Bronchial epithelial cell (primary cell): ENCODE results near the gene MACROD1. TPM values are rescaled to one million over a fixed set of nuclear protein-coding genes. Genes with fewer than 3 reads are reported as not detected.

ENCODE experiments used
- DNase-seq: peaks from one replicate; pipeline ENCODE4 v3.0.0-alpha.2; 2010; ENCODE audit warnings: low read depth
- FAIRE-seq: peaks from 2 replicates; lab custom pipeline; 2011; peaks lifted over from hg19 to GRCh38; lab: Jason Lieb, UNC
- H3K27me3 ChIP-seq: 2 replicates; pipeline ENCODE4 v1.5.1; 2011; ENCODE audit warnings: low read length; ENCODE audit not compliant: control insufficient read depth, insufficient read depth
- H3K36me3 ChIP-seq: 2 replicates; pipeline ENCODE4 v1.5.1; 2011; ENCODE audit warnings: low read length; ENCODE audit not compliant: control insufficient read depth, insufficient read depth
- H3K4me3 ChIP-seq: 2 replicates; pipeline ENCODE4 v1.5.1; 2011; ENCODE audit warnings: mild to moderate bottlenecking, low read depth, low read length, control low read depth
- total RNA-seq: library from RNA; depleted of rRNA; stranded (reverse); fragments of >200 nt; gene quantifications from 2 replicates; pipeline ENCODE4 v1.2.1, GENCODE V29; 2014
- TF ChIP-seq, protein P1 (sequence below): IDR thresholded peaks from 2 replicates; pipeline ENCODE4 v1.5.1; 2011; ENCODE audit warnings: mild to moderate bottlenecking, moderate library complexity, low read length, control low read depth, inconsistent platforms; ENCODE audit not compliant: insufficient read depth, severe bottlenecking

Gene MACROD1
- total RNA-seq, 1 donor from 2014 or later = 17.9 TPM

DNA sequence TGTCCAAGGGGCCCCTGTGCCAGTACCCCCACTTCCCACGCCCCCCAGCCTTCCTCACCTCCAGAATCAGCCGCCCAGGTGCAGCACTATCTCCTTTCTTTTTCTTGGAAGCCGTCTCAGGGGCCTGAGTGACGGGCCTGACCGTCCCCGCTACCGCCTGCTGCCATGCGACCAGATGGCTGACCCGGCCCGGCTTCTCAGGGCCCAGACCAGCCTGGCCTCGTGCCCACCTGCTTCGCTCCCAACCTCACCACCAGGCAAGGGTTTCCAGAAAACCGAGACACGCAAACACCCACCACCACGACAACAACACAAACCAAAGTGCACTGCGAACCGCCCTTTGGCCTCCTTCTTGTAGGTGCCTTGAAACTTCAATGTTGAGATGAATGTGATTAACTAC lies 39.1 kb downstream of the MACROD1 start:
- no peak for FAIRE-seq

DNA sequence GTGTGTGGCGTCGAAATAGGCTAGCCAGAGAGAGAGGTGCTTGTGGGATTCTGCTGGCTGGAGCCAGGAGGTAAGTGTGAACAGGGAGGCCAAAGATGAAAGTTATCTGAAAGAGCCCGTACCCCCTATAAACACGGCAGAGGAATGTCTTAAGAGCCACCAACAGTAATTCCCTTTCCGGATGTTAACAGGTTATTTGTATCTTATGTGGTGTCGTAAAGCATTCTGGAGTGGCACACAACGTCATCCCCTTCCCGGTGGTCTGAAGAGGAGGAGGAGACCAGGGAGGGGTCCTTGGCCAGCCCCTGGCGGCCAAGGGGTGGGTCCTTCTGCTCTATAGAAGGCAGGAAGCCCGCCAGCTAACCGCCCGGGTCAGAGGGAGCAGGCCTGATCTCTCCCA lies 39.5 kb downstream of the MACROD1 start:
- no peak for FAIRE-seq
- TF ChIP-seq, protein P1, sequence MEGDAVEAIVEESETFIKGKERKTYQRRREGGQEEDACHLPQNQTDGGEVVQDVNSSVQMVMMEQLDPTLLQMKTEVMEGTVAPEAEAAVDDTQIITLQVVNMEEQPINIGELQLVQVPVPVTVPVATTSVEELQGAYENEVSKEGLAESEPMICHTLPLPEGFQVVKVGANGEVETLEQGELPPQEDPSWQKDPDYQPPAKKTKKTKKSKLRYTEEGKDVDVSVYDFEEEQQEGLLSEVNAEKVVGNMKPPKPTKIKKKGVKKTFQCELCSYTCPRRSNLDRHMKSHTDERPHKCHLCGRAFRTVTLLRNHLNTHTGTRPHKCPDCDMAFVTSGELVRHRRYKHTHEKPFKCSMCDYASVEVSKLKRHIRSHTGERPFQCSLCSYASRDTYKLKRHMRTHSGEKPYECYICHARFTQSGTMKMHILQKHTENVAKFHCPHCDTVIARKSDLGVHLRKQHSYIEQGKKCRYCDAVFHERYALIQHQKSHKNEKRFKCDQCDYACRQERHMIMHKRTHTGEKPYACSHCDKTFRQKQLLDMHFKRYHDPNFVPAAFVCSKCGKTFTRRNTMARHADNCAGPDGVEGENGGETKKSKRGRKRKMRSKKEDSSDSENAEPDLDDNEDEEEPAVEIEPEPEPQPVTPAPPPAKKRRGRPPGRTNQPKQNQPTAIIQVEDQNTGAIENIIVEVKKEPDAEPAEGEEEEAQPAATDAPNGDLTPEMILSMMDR = no peak

More for the DNA sequence above, 39.1 kb downstream of the MACROD1 start:
- no peaks in the 10 kb centered on the region for H3K36me3 ChIP-seq
- no peak overlapping the region for H3K4me3 ChIP-seq
- TF ChIP-seq, protein P1 = no peak
- H3K27me3 ChIP-seq = peaks cover 7% of the 10 kb centered on the region
- no peak for DNase-seq

DNA sequence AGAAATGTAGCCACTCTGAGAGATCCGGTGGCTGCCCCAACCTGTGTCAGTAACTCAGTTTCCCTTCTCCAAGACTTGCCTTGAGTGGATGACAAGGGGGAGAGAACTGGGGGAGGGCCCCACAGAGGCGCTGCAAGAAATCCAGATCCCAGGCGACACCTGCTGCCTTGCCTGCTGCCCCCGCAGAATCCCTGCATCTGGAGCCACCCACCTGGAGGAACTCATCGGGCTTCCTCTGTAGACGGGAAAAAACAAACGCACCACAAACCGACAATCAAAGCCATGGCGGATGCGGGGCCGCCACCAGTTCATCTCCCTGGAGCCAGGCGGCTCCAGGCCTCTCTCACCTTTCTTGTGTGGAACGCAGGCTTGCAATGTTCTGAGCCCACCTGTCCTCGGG lies 40.2 kb downstream of the MACROD1 start:
- Histone ChIP-seq H3K4me3 (no peak overlapping the region), H3K36me3 (no peaks in the 10 kb centered on the region), H3K27me3 (peaks cover 5% of the 10 kb centered on the region)
- DNase-seq (no peak), FAIRE-seq (no peak)
- TF ChIP-seq, protein P1 = no peak

More for the DNA sequence above, 39.5 kb downstream of the MACROD1 start:
- Histone ChIP-seq H3K36me3 (no peaks in the 10 kb centered on the region), H3K4me3 (no peak overlapping the region), H3K27me3 (peaks cover 5% of the 10 kb centered on the region)
- DNase-seq = no peak

DNA sequence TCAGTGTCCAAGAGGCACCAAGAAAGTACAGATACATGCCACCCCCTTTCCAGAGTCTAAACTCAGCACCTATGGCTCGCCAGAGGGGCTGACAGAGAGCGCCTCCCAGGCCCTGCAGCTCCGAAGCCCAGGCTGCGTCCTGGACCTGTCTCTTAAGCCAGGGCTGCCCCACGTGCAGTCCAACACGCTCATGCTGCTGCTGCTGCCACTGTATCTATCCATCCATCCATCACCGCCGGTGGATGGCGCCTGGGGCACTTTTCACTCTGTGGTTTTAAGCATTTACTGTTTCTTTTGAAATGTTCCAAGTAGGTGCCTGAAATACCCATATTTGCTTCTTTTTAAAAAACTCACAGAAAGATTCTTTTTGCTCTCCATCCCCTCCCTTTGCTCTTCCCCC lies 41.8 kb downstream of the MACROD1 start:
- Histone ChIP-seq H3K36me3 (no peaks in the 10 kb centered on the region), H3K4me3 (no peak overlapping the region), H3K27me3 (no peaks in the 10 kb centered on the region)
- TF ChIP-seq, protein P1 = no peak
- FAIRE-seq = no peak
- peak; percentile 18 for DNase-seq

DNA sequence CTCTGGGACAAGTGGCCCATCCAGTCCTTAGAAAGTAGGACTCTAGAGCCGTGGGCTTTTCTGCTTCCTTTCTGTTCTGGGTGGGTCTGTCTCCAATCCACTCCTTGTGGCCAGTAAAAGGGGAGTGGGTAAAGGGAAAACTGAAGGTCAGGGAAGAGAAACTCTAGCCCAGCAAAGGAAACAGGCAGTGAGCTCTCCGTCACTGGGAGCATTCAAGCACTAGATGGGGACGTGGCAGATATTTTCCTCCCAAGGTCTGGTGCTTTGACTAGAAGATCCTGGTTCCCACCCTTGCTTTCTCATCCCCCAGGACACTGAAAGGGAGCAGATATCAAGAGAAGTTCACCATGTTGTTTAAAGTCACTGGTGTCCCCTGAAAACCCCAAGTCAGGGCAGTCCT lies 42.2 kb downstream of the MACROD1 start:
- Histone ChIP-seq H3K27me3 (no peaks in the 10 kb centered on the region), H3K36me3 (no peaks in the 10 kb centered on the region), H3K4me3 (no peak overlapping the region)
- FAIRE-seq = no peak
- TF ChIP-seq, protein P1 = no peak
- no peak for DNase-seq
